ENCODE measurements around the gene ERGIC1.

ERGIC1 gene

GRCh38 chr5:172939611-172940267 is 105.7 kb downstream of the ERGIC1 start:
- peak in 38 of 56 donors; percentile 11 to 94 (median 52) for DNase-seq

DNA sequence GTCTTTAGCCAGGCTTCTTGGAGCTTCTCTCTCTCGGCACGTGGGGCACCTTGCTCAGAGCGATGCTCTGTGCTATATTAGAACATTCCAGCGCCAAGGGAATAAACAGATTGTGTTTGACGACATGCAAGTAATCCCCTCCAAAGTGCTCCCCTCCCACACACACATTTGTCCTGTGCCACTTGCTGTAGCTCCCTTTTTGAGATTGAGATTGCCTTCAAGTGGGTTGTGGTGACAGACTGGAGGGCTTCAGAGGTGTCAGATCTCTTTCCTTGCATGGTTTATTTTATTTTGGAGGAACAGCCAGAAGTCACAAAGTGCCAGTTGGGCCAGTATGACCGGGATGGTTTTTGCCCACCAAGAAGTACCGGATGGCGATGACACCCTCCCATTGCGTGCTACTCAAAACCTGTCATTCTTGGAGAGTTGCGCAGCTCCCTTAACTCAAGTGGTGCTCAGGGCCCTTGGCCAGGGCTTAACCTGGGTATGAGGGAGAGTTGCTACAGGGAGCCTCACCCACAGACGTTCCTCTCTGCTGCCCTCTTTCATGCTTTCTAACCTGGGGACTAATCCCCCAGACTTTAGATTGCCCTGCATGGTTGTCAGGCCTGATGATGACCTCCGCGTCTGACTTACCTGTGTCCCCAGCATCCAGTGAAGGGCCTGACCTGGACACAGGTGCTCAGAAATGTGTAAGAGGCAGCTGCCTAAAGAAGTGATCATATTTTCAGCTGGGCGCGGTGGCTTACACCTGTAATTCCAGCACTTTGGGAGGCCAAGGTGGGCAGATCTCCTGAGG is 106.4 kb downstream of the ERGIC1 start:
- no peak for DNase-seq

- no peak for DNase-seq
These were observed 107.0 kb downstream of the ERGIC1 start for GRCh38 chr5:172941067-172941516.

- DNase-seq: no peak
These were observed 108.5 kb downstream of the ERGIC1 start for GRCh38 chr5:172942556-172942955.

GRCh38 chr5:172943283-172943841 is 109.3 kb downstream of the ERGIC1 start:
- DNase-seq: peak in 5 of 56 donors; percentile 17 to 44 (median 27)

DNA sequence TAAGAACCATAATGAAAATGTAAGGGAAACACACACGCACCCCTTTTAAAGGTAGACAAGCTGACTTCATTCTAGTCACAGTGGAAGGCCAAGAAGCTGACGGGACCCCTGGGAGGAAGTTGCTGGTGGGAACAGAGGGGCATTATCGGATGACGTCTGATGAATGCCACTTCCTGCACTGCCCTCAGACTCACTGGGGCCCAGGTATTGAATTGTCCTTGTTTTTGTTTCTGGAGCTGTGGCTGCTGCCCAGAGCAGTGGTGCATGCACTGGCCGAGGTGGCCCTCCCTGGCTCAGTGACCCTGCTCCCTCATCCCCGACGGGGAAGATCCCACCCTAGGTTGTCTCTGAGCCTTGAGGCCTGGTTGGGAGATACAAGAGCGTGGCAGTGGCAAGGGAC is 109.9 kb downstream of the ERGIC1 start:
- DNase-seq: no peak

- DNase-seq: no peak
These were observed 110.7 kb downstream of the ERGIC1 start for GRCh38 chr5:172944741-172945140.

GRCh38 chr5:172945151-172945550 is 111.1 kb downstream of the ERGIC1 start:
- no peak for DNase-seq

GRCh38 chr5:172946146-172946545 is 112.1 kb downstream of the ERGIC1 start:
- no peak for DNase-seq

DNA sequence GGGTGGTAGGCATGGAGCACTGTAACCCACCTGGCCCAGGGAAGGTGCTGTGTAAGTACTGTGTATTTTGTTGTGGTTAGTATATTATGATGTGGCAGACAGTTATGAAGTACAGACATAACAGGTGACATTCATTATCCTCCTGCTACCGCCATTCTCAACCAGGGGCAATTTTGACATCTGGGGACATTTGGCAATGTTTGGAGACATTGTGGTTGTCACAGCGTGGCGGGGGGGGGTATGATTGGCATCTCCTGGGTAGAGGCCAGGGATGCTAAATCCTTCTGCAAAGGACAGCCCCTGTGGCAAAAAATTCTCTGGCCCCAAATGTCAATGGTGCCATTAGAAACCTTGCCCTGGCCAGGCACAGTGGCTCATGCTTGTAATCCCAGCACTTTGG is 115.4 kb downstream of the ERGIC1 start:
- no peak for DNase-seq

DNA sequence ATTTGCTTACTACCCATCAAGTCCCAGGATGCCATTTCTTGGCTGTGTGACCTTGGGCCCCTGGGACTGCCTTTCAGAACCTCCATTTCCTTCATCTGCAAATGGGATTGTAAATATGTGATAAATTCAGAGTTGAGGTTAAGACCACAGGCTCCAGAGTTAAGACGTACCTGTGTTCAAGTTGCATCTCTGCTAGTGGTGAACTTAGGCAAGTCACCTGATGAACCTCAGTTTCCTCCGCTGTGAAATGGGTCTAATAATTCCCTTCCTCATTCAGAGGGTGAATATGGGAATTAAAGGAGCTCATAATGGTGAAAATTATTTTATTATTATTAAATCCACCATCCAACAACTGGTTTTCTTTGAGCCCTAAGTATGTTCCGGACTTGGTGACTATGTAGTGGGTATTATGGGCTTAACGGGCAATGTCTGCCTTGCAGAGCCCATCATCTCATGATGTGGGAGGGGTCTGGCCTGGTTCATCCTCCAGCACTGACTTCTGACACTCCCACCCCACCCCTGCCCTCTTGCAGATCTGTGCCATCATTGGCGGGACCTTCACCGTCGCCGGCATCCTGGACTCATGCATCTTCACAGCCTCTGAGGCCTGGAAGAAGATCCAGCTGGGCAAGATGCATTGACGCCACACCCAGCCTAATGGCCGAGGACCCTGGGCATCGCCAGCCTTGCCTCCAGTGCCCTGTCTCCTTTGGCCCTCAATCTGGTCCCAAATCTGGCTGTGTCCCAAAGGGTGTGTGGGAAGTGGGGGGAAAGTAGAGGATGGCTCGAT is 116.3 kb downstream of the ERGIC1 start:
- DNase-seq: no peak

GRCh38 chr5:172951371-172952033 is 117.5 kb downstream of the ERGIC1 start:
- DNase-seq: no peak

GRCh38 chr5:172952034-172952511 is 118.0 kb downstream of the ERGIC1 start:
- no peak for DNase-seq

- no peak for DNase-seq
These were observed 120.0 kb downstream of the ERGIC1 start for GRCh38 chr5:172953776-172954675.

DNA sequence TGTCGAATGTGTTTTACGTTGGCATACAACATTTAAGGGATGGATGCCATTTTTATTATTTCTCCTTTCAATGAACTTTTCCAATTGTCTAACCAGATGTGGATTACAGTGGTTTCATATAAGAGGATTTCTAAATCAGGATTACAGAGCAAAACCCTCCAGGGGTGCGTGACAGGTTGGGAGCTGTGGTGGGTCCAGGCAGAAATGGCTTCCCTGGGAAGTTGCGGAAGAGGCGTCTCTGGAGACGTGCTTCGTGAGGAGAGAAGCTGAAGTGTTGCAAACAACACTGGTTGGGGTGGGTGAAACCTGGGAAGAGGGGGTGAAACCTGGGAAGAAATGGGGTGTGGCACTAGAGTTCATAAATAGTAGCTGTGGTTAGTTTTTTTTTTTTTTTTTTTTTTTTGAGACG is 120.7 kb downstream of the ERGIC1 start:
- DNase-seq: no peak

DNA sequence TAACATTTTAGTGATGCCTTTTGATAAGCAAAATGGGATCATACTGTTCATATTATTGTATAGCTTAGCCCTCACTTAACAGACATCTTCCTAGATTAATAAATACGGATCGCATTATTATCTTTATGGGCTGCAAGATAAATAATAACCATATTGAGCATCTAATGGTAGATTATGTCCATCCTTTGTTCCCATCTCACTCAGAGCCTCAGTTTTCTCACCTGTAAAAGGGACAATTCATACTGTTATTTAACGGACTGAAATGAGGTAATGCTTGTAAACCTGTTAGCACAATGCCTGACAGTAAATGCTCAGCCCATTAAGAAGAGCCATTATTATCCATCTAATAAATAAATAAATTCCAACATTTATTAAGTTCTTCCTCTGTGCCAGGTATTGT is 122.2 kb downstream of the ERGIC1 start:
- DNase-seq: no peak

GRCh38 chr5:172956936-172957335 is 122.9 kb downstream of the ERGIC1 start:
- DNase-seq: peak in 5 of 56 donors; percentile 10 to 40 (median 25)

DNA sequence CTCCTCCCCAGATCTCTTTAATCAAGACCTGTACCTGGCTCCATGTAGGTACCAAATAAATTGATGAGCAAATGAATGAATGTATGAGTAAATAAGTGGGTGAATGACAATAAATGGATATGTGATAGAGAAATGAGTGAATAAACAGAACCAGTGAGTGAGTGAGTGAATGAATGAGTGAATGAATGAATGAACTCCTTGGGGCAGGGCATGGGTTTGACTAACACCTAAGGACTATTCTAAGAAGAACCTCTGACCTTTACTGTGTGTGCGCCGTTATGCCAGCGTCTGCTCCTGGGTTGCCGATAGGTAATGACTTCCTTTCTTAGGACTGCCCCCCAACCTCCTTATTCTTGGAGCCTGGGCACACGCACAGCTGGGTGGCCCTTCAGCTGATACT is 123.4 kb downstream of the ERGIC1 start:
- no peak for DNase-seq

DNA sequence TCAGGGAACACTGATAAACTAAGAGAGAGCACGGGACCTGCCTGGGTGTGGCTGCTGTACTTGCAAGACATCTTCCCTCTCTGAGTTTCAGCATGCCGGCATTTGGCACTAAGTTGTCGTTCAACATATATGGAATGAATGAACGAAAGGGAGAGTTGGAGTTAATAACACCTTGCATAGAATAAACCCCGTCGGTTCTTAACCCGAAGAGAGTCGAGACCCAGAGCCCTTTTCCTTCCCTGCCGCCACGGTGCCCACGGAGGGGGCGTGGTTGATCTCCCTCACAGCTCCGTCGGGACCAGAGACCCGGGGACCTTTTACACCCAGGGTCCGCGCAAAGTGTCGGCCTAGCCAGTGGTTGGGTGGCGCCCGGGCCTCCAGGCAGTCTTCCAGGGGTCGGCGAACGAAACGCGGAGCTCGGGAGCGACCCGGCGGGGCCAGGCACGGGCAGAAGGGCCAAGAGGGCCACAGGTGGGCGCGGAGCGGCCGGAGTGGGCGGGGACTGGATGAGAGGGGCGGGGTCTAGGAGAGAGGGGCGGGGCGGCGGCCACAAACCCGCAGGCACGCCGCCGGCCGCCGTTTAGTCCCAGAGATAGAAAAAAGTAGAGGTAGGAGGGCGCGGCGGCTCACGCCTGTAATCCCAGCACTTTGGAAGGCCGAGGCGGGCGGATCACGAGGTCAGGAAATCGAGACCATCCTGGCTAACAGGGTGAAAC is 124.4 kb downstream of the ERGIC1 start:
- peak in 34 of 56 donors; percentile 8 to 70 (median 41) for DNase-seq

Data from amygdala (tissue), 56 donors.